HPDE6-E6E7 (cell line): ENCODE results near the gene METTL22.

Experiments used
- DNase-seq: peaks from one replicate; pipeline ENCODE4 v3.0.0; 2011; ENCODE audit warnings: missing footprints; ENCODE audit errors: extremely low spot score

METTL22 gene

GRCh38 chr16:8665529-8665928 is 44.0 kb downstream of the METTL22 start:
- no peak for DNase-seq

GRCh38 chr16:8667492-8667891 is 46.0 kb downstream of the METTL22 start:
- DNase-seq, result no peak

DNA sequence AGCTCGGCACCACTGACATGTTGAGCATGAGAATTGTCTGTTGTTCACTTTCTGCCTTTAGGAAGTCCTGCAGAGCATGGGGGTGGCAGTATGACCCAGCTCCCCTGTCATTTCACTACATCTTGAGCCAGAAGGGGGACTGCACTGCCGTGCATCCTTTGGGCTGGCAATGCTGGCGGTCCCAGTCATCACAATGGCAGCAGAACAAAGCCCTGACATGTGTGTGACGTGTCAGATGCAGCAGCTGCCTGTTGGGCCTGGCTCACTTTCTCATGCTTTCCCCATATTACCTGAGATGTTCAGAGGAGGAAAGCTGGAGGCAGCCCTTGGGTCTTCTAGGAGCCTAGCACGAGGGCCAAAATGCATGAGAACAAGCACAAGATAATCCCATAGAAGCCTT is 46.6 kb downstream of the METTL22 start:
- DNase-seq, result no peak

DNA sequence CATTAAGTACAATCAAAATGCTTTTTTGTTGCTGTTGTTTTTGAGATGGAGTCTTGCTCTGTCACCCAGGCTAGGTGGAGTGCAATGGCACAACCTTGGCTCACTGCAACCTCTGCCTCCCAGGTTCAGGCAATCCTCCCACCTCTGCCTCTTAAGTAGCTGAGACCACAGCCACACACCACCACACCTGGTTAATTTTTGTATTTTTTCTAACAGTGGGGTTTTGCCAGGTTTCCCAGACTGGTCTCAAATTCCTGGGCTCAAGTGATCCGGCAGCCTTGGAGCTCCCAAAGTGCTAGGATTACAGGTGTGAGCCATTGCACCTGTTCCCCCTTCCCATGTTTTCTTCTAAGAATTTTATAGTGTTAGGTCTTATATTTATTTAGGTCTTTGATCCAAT is 48.0 kb downstream of the METTL22 start:
- no peak for DNase-seq

GRCh38 chr16:8670014-8670560 is 48.6 kb downstream of the METTL22 start:
- DNase-seq, result no peak

DNA sequence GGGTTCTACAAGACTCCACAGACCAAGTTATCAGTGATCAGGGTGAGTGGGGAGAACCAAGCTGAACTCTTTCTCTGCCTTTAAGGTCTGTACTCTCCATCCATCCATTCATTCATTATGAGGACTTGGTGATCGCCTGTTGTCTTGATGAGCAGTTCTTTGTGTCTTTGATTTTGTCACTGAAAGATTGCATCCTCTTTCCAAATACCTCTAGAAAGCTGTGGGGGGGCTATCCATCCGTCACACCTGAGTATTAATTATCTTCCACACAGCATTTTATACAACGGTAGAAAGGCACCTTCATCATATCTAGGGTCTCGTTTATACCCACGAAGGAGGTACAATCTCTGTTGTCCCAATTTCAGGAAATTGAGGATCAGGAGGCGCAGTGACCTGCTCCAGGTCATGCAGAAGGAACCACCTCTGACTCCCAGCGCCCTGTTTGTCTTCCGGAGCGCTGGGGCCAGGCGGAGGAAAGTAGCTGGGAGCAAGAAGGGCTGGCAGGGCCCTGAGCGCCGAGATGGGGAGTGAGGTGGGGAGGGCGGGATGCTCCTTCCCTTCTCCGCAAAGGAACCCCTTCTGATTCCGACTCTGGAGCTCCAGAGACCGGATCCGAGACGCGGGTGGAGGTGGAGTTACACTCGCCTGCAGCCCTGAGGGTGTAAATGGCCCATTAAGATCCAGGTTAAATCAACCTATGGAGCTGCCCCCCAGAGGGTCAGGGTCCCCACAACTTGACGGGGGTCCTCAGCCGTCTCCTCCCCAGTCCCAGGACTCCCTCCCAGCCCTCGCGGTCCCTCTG is 52.3 kb downstream of the METTL22 start:
- DNase-seq, result peak; percentile 9

DNA sequence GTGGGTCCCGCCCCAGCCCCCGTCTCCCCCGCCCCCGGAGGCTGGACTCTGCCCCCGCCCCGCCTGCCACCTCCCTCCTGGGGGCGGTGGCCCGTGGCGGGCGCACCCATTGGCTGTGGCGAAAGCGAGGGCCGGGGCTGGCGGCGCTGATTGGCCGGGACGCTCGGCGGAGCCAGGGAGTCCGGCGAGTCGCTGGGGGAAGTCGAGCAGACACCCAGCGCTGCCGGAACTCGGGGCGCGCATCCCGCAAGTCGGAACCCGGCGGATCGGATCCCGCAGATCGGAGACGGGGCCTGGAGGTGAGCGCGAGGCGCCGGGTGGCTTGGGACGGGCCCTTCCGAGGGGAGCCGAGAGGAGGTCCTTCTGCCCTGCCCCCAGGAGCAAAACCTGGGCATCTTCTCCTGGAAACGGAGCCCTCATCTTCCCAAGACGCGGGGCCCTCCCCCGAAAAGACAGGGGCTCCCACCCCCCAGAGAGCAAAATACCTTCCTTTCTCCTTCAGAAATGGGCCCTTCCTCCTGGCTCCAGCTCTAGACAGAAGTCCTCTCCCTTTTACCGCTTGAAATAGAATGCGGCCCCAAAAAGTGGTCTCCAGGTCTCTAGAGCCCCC is 53.0 kb downstream of the METTL22 start, which contains the start of gene ABAT:
TSS of gene ABAT (plus strand) at position 205 of the 610 bp plus-strand sequence. CDS start 61,123 bp downstream, outside the sequence.
- peak; percentile 96 for DNase-seq

DNA sequence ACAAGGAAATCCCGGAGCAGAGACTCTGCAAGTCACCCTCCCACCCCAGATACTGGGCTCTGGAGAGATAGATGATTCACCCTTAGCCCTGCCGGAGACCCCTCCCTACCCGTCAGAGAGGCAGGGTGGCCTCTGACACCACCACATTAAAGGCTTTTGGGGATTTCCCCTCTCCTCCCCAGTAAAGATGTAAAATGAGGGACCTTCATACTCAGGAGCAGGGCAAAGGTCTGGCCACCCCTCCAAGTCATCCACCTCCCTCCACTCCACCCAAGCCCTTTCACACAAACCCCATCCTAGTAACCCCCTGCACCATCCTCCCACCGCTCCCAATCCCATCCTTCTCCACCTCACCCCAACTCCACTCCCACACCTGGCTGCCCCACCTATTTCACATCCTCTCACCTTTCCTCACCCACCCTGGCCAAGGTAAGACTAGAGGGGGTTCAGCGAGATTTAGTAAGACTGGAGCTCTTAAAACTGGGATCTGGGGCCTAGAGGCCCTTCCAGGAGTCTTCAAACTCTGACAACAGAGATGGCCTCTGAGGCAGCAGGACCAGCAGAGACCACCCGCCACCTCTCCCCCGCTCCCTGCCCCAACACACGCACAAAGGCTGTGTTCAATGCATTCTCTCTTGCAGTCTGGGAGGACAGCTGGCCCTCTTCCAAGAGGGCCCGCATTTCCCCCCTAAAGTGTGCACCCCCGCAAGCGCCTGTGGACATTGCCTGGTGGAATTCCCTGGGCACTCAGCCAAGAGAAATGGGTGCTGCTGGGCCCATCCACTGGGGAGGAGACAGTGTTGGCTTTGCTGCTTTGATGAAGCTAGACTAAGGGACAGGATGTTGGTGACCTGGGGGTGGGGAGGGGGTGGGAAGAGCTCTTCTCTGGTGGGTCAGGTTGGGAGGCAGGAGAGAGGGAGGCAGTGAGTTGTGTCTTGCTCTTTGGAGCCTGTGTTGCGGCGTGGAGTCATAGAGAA is 54.0 kb downstream of the METTL22 start:
- DNase-seq, result no peak

- DNase-seq, result no peak
Measured at GRCh38 chr16:8676160-8676547, 54.7 kb downstream of the METTL22 start.

DNA sequence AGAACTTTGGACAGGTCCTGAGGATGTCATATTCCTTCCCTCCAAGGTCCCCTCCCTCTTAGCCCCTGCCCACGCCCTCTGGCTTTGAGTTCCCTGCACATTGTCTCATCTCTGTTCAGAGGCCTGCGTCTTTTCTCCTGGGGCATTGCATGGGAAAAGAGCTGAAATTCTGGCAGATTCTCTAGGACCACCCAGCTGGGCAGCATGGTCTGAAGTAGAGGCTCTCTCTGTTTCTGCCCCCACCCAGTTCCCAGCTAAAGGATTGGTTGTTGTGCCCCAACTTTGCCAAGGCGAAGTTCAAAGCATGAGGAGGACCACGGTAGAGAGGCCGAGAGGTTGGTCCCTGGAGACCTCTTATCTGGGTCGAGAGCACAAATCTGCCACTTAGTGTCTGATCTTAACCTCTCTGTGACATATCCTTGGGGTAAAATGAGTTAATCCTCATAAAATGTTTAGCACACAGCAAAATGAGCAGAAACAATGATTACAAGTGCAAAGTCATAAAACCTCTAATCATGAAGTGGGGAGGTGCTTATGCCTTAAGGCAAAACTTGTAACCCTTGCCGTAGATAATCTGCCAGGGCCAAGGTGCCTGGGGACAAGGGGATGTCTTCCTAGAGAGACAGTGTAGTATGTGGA is 55.4 kb downstream of the METTL22 start:
- DNase-seq, result no peak

- peak; percentile 58 for DNase-seq
Measured at GRCh38 chr16:8677481-8677880, 56.0 kb downstream of the METTL22 start.

- DNase-seq, result peak; percentile 83
Measured at GRCh38 chr16:8678068-8678927, 56.8 kb downstream of the METTL22 start.

DNA sequence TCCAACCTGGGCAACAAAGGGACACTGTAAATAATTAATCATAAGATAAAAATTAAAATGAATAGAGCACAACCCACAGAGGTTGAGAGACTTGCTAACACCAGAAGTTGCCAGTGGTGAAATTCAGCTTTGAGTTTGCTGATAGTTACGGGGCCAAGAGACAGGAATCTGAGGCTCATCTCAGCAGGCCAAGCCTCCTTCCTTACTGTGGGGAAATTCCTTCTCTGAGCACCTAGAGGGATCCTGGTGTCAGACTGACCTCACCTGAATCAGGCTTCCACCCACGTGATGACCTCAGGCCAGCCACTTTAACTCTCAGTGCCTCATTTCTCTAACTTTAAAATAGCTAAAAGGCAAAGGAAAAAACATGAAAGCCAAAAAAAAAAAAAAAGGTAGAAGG is 57.7 kb downstream of the METTL22 start:
- peak; percentile 47 for DNase-seq

DNA sequence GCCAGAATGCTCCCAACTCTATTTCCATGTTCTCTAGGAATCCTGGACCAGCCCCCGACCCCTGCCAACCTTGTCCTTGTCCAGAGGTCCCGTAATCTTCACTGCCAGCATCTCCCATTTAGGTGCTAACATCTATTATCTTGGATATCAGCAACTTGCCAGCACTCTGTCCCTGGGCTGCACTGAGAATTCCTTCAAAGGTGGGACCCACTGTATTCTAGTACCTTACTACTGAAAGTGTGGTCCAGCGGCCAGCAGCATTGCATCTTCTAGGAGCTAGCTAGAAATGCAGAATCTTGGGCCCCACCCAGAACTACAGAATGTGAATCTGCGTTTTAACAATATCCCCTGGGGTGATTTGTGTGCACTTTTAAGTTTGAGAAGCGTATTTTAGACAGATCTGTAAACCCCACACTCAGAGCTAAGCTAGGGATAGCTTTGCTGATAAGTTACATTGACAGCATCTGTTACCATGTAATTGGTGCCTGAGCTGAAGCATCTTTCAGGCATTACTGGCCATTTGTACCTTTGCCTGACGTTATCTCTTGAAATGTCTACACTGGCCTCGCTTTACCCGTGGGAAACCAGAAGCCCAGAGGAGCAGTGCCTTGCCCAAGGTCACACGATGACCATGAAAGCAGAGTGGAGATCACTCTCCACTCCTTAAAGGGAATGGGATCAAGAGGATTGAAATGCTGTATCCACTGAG is 61.2 kb downstream of the METTL22 start:
- no peak for DNase-seq

DNA sequence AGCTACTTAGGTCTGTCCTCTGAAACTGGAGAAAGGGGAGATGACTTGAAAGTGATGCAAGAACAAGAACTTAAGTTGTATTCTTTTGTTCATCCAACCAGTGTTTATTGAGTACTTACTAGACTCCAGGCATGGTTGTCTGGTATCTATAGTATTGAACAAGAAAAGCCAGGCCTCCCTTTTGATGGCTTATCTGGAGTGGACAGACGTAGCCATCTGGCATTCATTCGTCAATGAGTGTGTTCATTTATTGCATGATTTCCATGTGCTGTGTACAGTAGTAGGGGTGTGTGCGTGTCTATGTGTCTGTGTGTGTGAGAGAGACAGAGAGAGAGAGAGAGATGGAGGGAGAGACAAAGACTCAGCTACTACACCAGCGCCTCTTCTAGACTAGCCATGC is 62.1 kb downstream of the METTL22 start:
- no peak for DNase-seq

GRCh38 chr16:8685617-8686016 is 64.1 kb downstream of the METTL22 start:
- no peak for DNase-seq

DNA sequence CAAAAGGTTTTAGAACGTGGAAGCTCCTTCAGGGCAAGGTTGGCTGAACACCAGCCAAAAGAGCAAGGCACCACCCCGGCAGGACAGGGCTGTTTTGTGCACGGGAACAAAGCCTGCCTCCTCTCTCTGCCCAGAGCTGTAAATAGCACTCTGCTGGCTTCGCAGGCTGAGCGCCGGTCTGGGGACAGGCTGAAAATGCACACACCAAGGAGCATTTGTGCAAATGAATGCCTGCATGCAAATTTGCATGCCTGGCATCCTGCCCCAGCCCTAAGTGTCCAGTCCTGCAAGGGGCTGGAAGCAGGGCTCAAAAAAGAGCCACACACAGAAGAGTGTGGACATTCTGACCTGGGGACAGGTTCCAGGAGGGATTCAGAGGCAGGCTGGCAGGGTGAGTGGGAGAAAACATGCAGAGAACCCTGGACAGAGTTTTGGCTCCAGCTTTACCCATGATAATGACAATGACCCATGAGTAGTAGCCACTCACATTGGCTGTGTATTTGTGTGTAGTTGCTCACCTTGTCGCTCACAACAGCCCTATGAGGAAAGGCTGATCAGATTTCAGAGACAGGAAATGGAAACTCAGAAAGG is 64.6 kb downstream of the METTL22 start:
- peak; percentile 28 for DNase-seq

GRCh38 chr16:8686879-8687278 is 65.4 kb downstream of the METTL22 start:
- peak; percentile 25 for DNase-seq

GRCh38 chr16:8689686-8690085 is 68.2 kb downstream of the METTL22 start:
- no peak for DNase-seq
